H1 (cell line): Measurements from ENCODE around the gene AMPH. TPM values are rescaled to one million over a fixed set of nuclear protein-coding genes. Genes with fewer than 3 reads are reported as not detected.

Source experiments
- CTCF ChIA-PET: fragments of 300-600 bp; sonication (Branson Sonifier 250); formaldehyde crosslinking; loops from one replicate; lab custom pipeline; 2021; ENCODE audit not compliant: partially characterized antibody; lab: Charles Lee
- POLR2A ChIA-PET: fragments of 300-600 bp; sonication (Branson Sonifier 250); formaldehyde crosslinking; loops from one replicate; lab custom pipeline; 2021; ENCODE audit warnings: inconsistent platforms; ENCODE audit not compliant: partially characterized antibody; lab: Charles Lee
- DNase-seq, 2 experiments: peaks; one replicate each; pipeline versions ENCODE4 v3.0.0 to v3.0.0-alpha.2; 2010 to 2022; ENCODE audit warnings: low spot score in 2 of 2, low read depth in 1 of 2, mixed read lengths in 1 of 2
- FAIRE-seq: peaks from 2 replicates; lab custom pipeline; 2011; peaks lifted over from hg19 to GRCh38; lab: Jason Lieb, UNC
- H2AFZ ChIP-seq: 2 replicates; pipeline ENCODE4 v1.8.1; 2012; ENCODE audit warnings: low read length, inconsistent platforms
- H2AK5ac ChIP-seq: 2 replicates; pipeline ENCODE4 v1.6.1; 2013; ENCODE audit warnings: low read depth, low read length
- H2BK120ac ChIP-seq: replicated peaks from 2 replicates; pipeline ENCODE3; 2013; ENCODE audit warnings: low read depth, low read length, inconsistent platforms
- H2BK12ac ChIP-seq: 2 replicates; pipeline ENCODE4 v1.6.1; 2013; ENCODE audit warnings: low read depth, low read length
- H2BK15ac ChIP-seq: 2 replicates; pipeline ENCODE4 v1.6.1; 2013; ENCODE audit warnings: low read length
- H2BK20ac ChIP-seq: 2 replicates; pipeline ENCODE4 v1.6.1; 2013; ENCODE audit warnings: low read length
- H2BK5ac ChIP-seq: 2 replicates; pipeline ENCODE4 v1.6.1; 2013; ENCODE audit warnings: low read depth, low read length
- H3K14ac ChIP-seq: 2 replicates; pipeline ENCODE4 v1.6.1; 2013; ENCODE audit warnings: inconsistent platforms; ENCODE audit not compliant: insufficient read length
- H3K18ac ChIP-seq: 2 replicates; pipeline ENCODE4 v1.6.1; 2013; ENCODE audit warnings: low read length; ENCODE audit errors: extremely low read depth
- H3K23ac ChIP-seq: 2 replicates; pipeline ENCODE4 v1.6.1; 2013; ENCODE audit warnings: inconsistent platforms; ENCODE audit not compliant: insufficient read length
- H3K23me2 ChIP-seq: 2 replicates; pipeline ENCODE4 v1.6.1; 2013; ENCODE audit warnings: low read depth, low read length
- H3K27ac ChIP-seq: 2 replicates; pipeline ENCODE4 v1.6.1; 2011; ENCODE audit warnings: low read depth, low read length, inconsistent platforms
- H3K27me3 ChIP-seq, 4 experiments: replicated peaks in 1 of 4; 1 replicate in 1 of 4; 2 replicates in 3 of 4; pipeline versions ENCODE4 v1.6.1 to v1.8.1; 2011 to 2013; ENCODE audit warnings: low read length in 3 of 4, mild to moderate bottlenecking in 3 of 4, inconsistent platforms in 2 of 4, mixed read lengths in 2 of 4, moderate library complexity in 1 of 4; ENCODE audit not compliant: control insufficient read depth in 3 of 4, insufficient read depth in 3 of 4; ENCODE audit errors: extremely low read depth in 1 of 4
- H3K36me3 ChIP-seq, 4 experiments: 2 replicates each; pipeline versions ENCODE4 v1.6.1 to v1.8.1; 2011 to 2013; ENCODE audit warnings: mild to moderate bottlenecking in 4 of 4, low read length in 3 of 4, moderate library complexity in 2 of 4, control low read depth in 1 of 4, inconsistent platforms in 1 of 4; ENCODE audit not compliant: insufficient read depth in 4 of 4, control insufficient read depth in 2 of 4
- H3K4ac ChIP-seq: replicated peaks from 2 replicates; pipeline ENCODE3; 2013; ENCODE audit warnings: low read length, low read depth, mixed read lengths, inconsistent platforms; ENCODE audit not compliant: insufficient read length
- H3K4me1 ChIP-seq, 4 experiments: replicated peaks in 1 of 4; 1 replicate in 1 of 4; 2 replicates in 3 of 4; pipeline versions ENCODE4 v1.6.1 to v1.8.1; 2011 to 2013; ENCODE audit warnings: low read length in 3 of 4, inconsistent platforms in 2 of 4, mixed read lengths in 1 of 4; ENCODE audit not compliant: insufficient read depth in 4 of 4, control insufficient read depth in 3 of 4
- H3K4me2 ChIP-seq, 2 experiments: 2 replicates each; pipeline versions ENCODE4 v1.6.1 to v1.8.1; 2011 to 2013; ENCODE audit warnings: low read depth in 2 of 2, low read length in 2 of 2, control low read depth in 1 of 2, inconsistent platforms in 1 of 2, mild to moderate bottlenecking in 1 of 2; ENCODE audit not compliant: insufficient read depth in 1 of 2
- H3K4me3 ChIP-seq, 4 experiments: fragments of 200-600, 300-600 bp in 1 of 4; sonication (generic), shearing (Covaris generic), sonication (Bioruptor Twin) in 1 of 4; 2 replicates each; pipeline versions ENCODE4 v1.5.1 to v1.8.1; 2011 to 2016; ENCODE audit warnings: low read length in 4 of 4, low read depth in 3 of 4, control low read depth in 2 of 4, inconsistent platforms in 2 of 4, mild to moderate bottlenecking in 2 of 4, mixed read lengths in 1 of 4, moderate library complexity in 1 of 4; ENCODE audit not compliant: insufficient read depth in 2 of 4; ENCODE audit errors: extremely low read depth in 1 of 4
- H3K56ac ChIP-seq: replicated peaks from 2 replicates; pipeline ENCODE3; 2013; ENCODE audit warnings: low read depth, mild to moderate bottlenecking, mixed read lengths, low read length, inconsistent platforms; ENCODE audit not compliant: insufficient read length
- H3K79me1 ChIP-seq: 2 replicates; pipeline ENCODE4 v1.6.1; 2013; ENCODE audit warnings: low read depth, low read length, control low read depth
- H3K79me2 ChIP-seq, 2 experiments: 2 replicates each; pipeline versions ENCODE4 v1.6.1 to v1.8.1; 2012 to 2013; ENCODE audit warnings: low read length in 2 of 2, mild to moderate bottlenecking in 2 of 2, inconsistent platforms in 1 of 2; ENCODE audit not compliant: insufficient read depth in 2 of 2, control insufficient read depth in 1 of 2
- H3K9ac ChIP-seq, 4 experiments: replicated peaks in 1 of 4; 1 replicate in 1 of 4; 2 replicates in 3 of 4; pipeline versions ENCODE4 v1.6.1 to v1.8.1; 2011 to 2013; ENCODE audit warnings: low read depth in 3 of 4, low read length in 3 of 4, control low read depth in 2 of 4, mild to moderate bottlenecking in 2 of 4, moderate library complexity in 2 of 4, inconsistent platforms in 1 of 4; ENCODE audit errors: extremely low read depth in 1 of 4
- H3K9me3 ChIP-seq, 2 experiments: 2 replicates each; pipeline versions ENCODE4 v1.6.1 to v1.8.1; 2012 to 2013; ENCODE audit warnings: mild to moderate bottlenecking in 2 of 2, moderate library complexity in 2 of 2, control low read depth in 1 of 2, inconsistent platforms in 1 of 2, low read depth in 1 of 2, low read length in 1 of 2, mixed read lengths in 1 of 2; ENCODE audit not compliant: insufficient read depth in 2 of 2
- H4K20me1 ChIP-seq, 2 experiments: replicated peaks in 1 of 2; 2 replicates each; pipeline versions ENCODE3 to v1.8.1; 2011 to 2013; ENCODE audit warnings: inconsistent platforms in 2 of 2, low read length in 2 of 2, mild to moderate bottlenecking in 1 of 2; ENCODE audit not compliant: insufficient read depth in 2 of 2, control insufficient read depth in 1 of 2
- H4K5ac ChIP-seq: 2 replicates; pipeline ENCODE4 v1.6.1; 2013; ENCODE audit warnings: low read length, low read depth, mixed read lengths, inconsistent platforms; ENCODE audit not compliant: insufficient read length
- H4K8ac ChIP-seq: 2 replicates; pipeline ENCODE4 v1.8.0; 2013; ENCODE audit warnings: mild to moderate bottlenecking, moderate library complexity, low read length, inconsistent platforms; ENCODE audit not compliant: insufficient read depth; ENCODE audit errors: extremely low read depth
- H4K91ac ChIP-seq: replicated peaks from 2 replicates; pipeline ENCODE3; 2013; ENCODE audit warnings: low read length, mixed read lengths, inconsistent platforms; ENCODE audit not compliant: insufficient read length
- CHD2 ChIP-seq: IDR thresholded peaks from 2 replicates; pipeline ENCODE4 v1.6.1; 2012; ENCODE audit warnings: low read length, improper control_type of control experiment
- MAFK ChIP-seq: IDR thresholded peaks from 2 replicates; pipeline ENCODE4 v1.6.1; 2012; ENCODE audit warnings: low read depth, mild to moderate bottlenecking, improper control_type of control experiment, low read length
- RAD21 ChIP-seq, 2 experiments: IDR thresholded peaks in 1 of 2; conservative IDR thresholded peaks in 1 of 2; 2 replicates each; pipeline ENCODE4 v1.6.1; 2011; ENCODE audit warnings: low read depth in 2 of 2, low read length in 2 of 2, improper control_type of control experiment in 1 of 2, inconsistent platforms in 1 of 2, mild to moderate bottlenecking in 1 of 2, moderate library complexity in 1 of 2
- TAF7 ChIP-seq: optimal IDR thresholded peaks from 2 replicates; pipeline ENCODE3; 2011; ENCODE audit warnings: low read depth, mild to moderate bottlenecking, inconsistent platforms, low read length, moderate library complexity, borderline replicate concordance
- TBP ChIP-seq: IDR thresholded peaks from 2 replicates; pipeline ENCODE4 v1.6.1; 2011; ENCODE audit warnings: low read depth, low read length, improper control_type of control experiment
- WGBS, 2 experiments: shearing (Covaris generic) in 1 of 2; methylation state at CpG; one replicate each; pipeline versions ENCODE4 v1.1.6 to v1.1.7; 2013 to 2015; ENCODE audit warnings: low lambda C conversion rate in 2 of 2, mixed read lengths in 2 of 2, inconsistent platforms in 1 of 2, low coverage in 1 of 2, missing lambda C conversion rate in 1 of 2; ENCODE audit not compliant: insufficient replicate concordance in 2 of 2, insufficient coverage in 1 of 2, insufficient read length in 1 of 2; ENCODE audit errors: extremely low coverage in 1 of 2, missing lambda C conversion rate in 1 of 2; 5-methylcytosine and 5-hydroxymethylcytosine counted together
- polyA plus RNA-seq, 7 experiments: library from polyadenylated mRNA; depleted of rRNA in 3 of 7; stranded (reverse) in 5 of 7; unstranded in 2 of 7; fragments of >200 nt in 5 of 7; fragments of 200-250 nt in 2 of 7; gene quantifications; 1 replicate in 5 of 7; 2 replicates in 1 of 7; 4 replicates in 1 of 7; pipeline versions ENCODE4 v1.2.1 to v1.2.3, GENCODE V29; 2011 to 2013; ENCODE audit warnings: missing spikeins in 2 of 7, mixed read lengths in 2 of 7
- total RNA-seq: library from RNA; stranded (reverse); fragmentation: NEBNext Ultra II Directional; extraction: Animal tissue kit (Norgen Biotek cat#: 25700); gene quantifications from 2 replicates; pipeline ENCODE4 v1.2.1, GENCODE V29; 2021
- TF ChIP-seq, protein P1 (sequence below), 3 experiments: IDR thresholded peaks; 1 replicate in 2 of 3; 2 replicates in 1 of 3; pipeline versions ENCODE4 v1.5.1 to v1.6.1; 2011; ENCODE audit warnings: low read length in 3 of 3, mild to moderate bottlenecking in 3 of 3, inconsistent platforms in 2 of 3, low read depth in 1 of 3, moderate library complexity in 1 of 3; ENCODE audit not compliant: insufficient read depth in 1 of 3; ENCODE audit errors: control extremely low read depth in 1 of 3

The AMPH gene
- total and polyA plus RNA-seq, 2 of the 8 experiments (the other 6 are each of a cell fraction or from before 2014, with no cell fraction given), result 7.3 to 12.2 TPM

DNA sequence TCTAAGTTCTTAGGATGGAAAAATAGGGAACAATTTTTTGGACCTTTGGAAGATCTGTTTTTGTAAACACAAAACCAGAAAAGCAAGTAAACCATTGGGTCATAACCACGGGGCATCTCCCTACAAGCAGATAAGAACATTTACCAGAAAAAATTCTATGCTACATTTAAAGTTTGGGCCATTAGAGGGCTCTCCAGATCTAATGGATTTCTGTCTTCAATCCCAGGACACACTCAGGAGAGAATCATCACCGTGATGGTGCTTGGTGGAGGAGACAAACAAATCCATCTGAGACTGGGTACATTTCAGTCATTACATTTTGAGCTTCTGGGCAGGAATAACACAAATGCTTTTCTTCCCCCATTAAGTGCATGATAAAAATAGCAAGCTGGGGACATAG, 179.3 kb downstream of the AMPH start:
- Histone ChIP-seq H3K79me1 (no peaks in the 10 kb centered on the region), H2BK15ac (no peak overlapping the region), H2AK5ac (no peak overlapping the region), H3K18ac (no peak overlapping the region), H3K14ac (no peak overlapping the region), H2AFZ (no peak overlapping the region), H3K9me3 (no peaks in the 10 kb centered on the region), H2BK12ac (no peak overlapping the region), H3K9ac (no peak overlapping the region), H4K20me1 (no peaks in the 10 kb centered on the region), H3K56ac (no peak overlapping the region), H3K27me3 (no peaks in the 10 kb centered on the region), H3K23me2 (no peaks in the 10 kb centered on the region), H3K27ac (no peak overlapping the region), H2BK120ac (no peak overlapping the region), H3K4ac (no peak overlapping the region), H3K4me1 (no peaks in the 10 kb centered on the region; a peak in 1 of 7 replicates), H3K79me2 (no peaks in the 10 kb centered on the region), H3K23ac (no peak overlapping the region), H3K36me3 (no peaks in the 10 kb centered on the region), H2BK20ac (no peak overlapping the region), H4K91ac (no peak overlapping the region), H3K4me2 (no peak overlapping the region)
- POLR2A ChIA-PET, result no interaction called here
- DNase-seq, result no peak
- 71% methylated on average over 2 of the region's 2 CpGs; no CpG with 5 or more reads in 1 of the 2 experiments for WGBS, 2 experiments
- no peak for FAIRE-seq
- no peak for TF ChIP-seq TAF7
- no peak for TF ChIP-seq CHD2
- TF ChIP-seq, protein P1, sequence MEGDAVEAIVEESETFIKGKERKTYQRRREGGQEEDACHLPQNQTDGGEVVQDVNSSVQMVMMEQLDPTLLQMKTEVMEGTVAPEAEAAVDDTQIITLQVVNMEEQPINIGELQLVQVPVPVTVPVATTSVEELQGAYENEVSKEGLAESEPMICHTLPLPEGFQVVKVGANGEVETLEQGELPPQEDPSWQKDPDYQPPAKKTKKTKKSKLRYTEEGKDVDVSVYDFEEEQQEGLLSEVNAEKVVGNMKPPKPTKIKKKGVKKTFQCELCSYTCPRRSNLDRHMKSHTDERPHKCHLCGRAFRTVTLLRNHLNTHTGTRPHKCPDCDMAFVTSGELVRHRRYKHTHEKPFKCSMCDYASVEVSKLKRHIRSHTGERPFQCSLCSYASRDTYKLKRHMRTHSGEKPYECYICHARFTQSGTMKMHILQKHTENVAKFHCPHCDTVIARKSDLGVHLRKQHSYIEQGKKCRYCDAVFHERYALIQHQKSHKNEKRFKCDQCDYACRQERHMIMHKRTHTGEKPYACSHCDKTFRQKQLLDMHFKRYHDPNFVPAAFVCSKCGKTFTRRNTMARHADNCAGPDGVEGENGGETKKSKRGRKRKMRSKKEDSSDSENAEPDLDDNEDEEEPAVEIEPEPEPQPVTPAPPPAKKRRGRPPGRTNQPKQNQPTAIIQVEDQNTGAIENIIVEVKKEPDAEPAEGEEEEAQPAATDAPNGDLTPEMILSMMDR (IDR thresholded peaks at IDR 0.05; ENCODE audit: control extremely low read depth in 1 of 3, insufficient read depth in 1 of 3, low read depth in 1 of 3, low read length in 3 of 3), result peak in 2 of 3 experiments; percentile 50 to 54; a peak in 2 of 4 replicates
- TF ChIP-seq MAFK, result no peak
- peak; percentile 72 to 78 for TF ChIP-seq RAD21 (IDR thresholded peaks at IDR 0.05 in 1 of 2, conservative IDR thresholded peaks at IDR 0.05 in 1 of 2; ENCODE audit: low read depth in 2 of 2, low read length in 2 of 2)
- TF ChIP-seq TBP, result no peak
- TF ChIP-seq, all 59 proteins: peak for 2
- CTCF ChIA-PET, result interaction anchor here (0.7 to 2.9 kb wide), 14 partner anchors 9 to 294 kb away, joined by 3 to 20 read pairs (median 3); no protein-coding TSS in a partner anchor
- no peak overlapping the region for H3K4me3 ChIP-seq
- no peak overlapping the region for H2BK5ac ChIP-seq
- no peak overlapping the region for H4K8ac ChIP-seq
- H4K5ac ChIP-seq, result no peak overlapping the region
